ENCODE data around the gene CARMIL1. TPM values are rescaled to one million over a fixed set of nuclear protein-coding genes. Genes with fewer than 3 reads are reported as not detected.
"Not testable (repeated sequence)": the region's sequence is repeated elsewhere in the genome, so short reads cannot be mapped to it uniquely, and the experiment has no call there.

The CARMIL1 gene
- polyA plus RNA-seq, 2 donors = 6.9 to 9.5 TPM

DNA sequence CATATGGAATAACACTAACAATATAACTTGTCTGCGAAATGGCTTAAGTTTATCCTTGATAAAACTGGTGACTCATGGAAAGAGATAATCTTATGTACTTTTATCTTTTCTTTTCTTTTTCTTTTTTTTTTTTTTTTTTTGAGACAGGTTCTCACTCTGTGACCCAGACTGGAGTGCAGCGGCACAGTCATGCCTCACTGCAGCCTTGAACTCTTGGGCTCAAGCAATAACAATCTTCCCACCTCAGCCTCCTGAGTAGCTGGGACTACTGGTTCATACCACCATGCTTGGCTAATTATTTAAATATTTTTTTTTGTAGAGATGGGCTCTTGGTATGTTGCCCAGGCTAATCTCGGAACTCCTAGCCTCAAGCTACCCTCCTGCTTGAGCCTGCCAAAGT lies 304.7 kb downstream of the CARMIL1 start:
- H3K4me1 ChIP-seq (ENCODE audit: control insufficient read depth in 2 of 2, insufficient read depth in 2 of 2, low read length in 1 of 2) = no peaks in the 10 kb centered on the region
- H3K27me3 ChIP-seq (ENCODE audit: control insufficient read depth in 1 of 2, insufficient read depth in 2 of 2, low read length in 2 of 2) = no peaks in the 10 kb centered on the region
- no peaks in the 10 kb centered on the region for H3K9me3 ChIP-seq (ENCODE audit: control insufficient read depth in 2 of 2, insufficient read depth in 1 of 2, low read depth in 1 of 2, low read length in 1 of 2)
- no peak overlapping the region for H3K4me3 ChIP-seq (ENCODE audit: low read depth in 1 of 2, low read length in 2 of 2)
- H3K27ac ChIP-seq (ENCODE audit: low read depth in 2 of 2, low read length in 1 of 2) = no peak overlapping the region
- H3K36me3 ChIP-seq (ENCODE audit: control insufficient read depth in 2 of 2, insufficient read depth in 2 of 2, low read length in 1 of 2) = peaks cover 0 to 5% of the 10 kb centered on the region in 2 donors
- WGBS, 2 donors = 59 to 68% methylated on average over 3 of the region's 3 CpGs

DNA sequence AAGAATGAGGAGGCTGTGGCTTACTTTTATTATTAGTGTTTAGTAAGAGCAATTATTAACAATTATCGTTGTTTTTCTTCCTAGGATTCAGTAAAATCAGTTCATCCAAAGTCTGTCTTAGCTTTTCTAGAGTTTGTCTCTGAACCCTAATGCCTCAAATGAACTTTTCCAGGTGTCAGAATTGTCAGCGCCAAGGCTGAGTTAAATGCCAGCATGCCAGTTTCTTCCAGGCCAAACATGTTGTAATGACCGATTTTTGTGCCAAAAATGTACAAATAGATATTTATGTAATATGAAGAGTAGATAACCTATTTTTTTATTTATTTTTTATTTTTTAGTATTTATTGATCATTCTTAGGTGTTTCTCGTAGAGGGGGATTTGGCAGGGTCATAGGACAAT lies 306.1 kb downstream of the CARMIL1 start:
- Histone ChIP-seq H3K4me3 (ENCODE audit: low read depth in 1 of 2, low read length in 2 of 2) (no peak overlapping the region), H3K9me3 (ENCODE audit: control insufficient read depth in 2 of 2, insufficient read depth in 1 of 2, low read depth in 1 of 2, low read length in 1 of 2) (no peaks in the 10 kb centered on the region), H3K27me3 (ENCODE audit: control insufficient read depth in 1 of 2, insufficient read depth in 2 of 2, low read length in 2 of 2) (no peaks in the 10 kb centered on the region), H3K4me1 (ENCODE audit: control insufficient read depth in 2 of 2, insufficient read depth in 2 of 2, low read length in 1 of 2) (no peaks in the 10 kb centered on the region), H3K27ac (ENCODE audit: low read depth in 2 of 2, low read length in 1 of 2) (no peak overlapping the region), H3K36me3 (ENCODE audit: control insufficient read depth in 2 of 2, insufficient read depth in 2 of 2, low read length in 1 of 2) (peaks cover 0 to 5% of the 10 kb centered on the region in 2 donors)
- 84% methylated on average over 4 of the region's 4 CpGs for WGBS, 2 donors

DNA sequence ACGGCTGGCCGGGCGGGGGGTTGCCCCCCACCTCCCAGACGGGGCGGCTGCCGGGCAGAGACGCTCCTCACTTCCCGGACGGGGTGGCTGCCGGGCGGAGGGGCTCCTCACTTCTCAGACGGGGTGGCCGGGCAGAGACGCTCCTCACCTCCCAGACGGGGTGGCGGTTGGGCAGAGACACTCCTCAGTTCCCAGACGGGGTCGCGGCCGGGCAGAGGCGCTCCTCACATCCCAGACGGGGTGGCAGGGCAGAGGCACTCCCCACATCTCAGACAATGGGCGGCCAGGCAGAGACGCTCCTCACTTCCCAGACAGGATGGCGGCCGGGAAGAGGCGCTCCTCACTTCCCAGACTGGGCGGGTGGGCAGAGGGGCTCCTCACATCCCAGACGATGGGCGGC lies 306.9 kb downstream of the CARMIL1 start:
- H3K36me3 ChIP-seq (ENCODE audit: control insufficient read depth in 2 of 2, insufficient read depth in 2 of 2, low read length in 1 of 2); H3K27ac ChIP-seq (ENCODE audit: low read depth in 2 of 2, low read length in 1 of 2): not testable (repeated sequence)
- WGBS, 2 donors = 93 to 95% methylated on average over 13 to 30 of the region's 30 CpGs

DNA sequence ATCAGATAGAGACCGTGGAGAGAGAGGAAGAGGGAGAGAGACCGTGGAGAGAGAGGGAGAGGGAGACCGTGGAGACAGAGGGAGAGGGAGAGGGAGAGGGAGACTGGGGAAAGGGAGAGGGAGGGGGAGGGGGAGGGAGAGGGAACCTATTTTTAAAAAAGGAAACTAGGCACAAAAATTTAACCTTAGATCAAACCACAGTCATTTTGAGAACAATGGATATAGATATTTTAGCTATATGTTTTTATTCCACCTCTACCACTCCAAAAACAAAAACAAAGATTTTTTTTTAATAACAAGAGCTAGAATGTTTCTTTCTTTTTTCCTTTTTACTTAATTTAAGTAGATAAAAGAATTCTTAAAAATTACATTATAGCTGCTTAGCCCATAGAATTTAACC lies 307.8 kb downstream of the CARMIL1 start:
- Histone ChIP-seq H3K4me3 (ENCODE audit: low read depth in 1 of 2, low read length in 2 of 2) (no peak overlapping the region), H3K27me3 (ENCODE audit: control insufficient read depth in 1 of 2, insufficient read depth in 2 of 2, low read length in 2 of 2) (no peaks in the 10 kb centered on the region), H3K27ac (ENCODE audit: low read depth in 2 of 2, low read length in 1 of 2) (no peak overlapping the region), H3K9me3 (ENCODE audit: control insufficient read depth in 2 of 2, insufficient read depth in 1 of 2, low read depth in 1 of 2, low read length in 1 of 2) (no peaks in the 10 kb centered on the region), H3K36me3 (ENCODE audit: control insufficient read depth in 2 of 2, insufficient read depth in 2 of 2, low read length in 1 of 2) (peaks cover 4 to 5% of the 10 kb centered on the region in 2 donors), H3K4me1 (ENCODE audit: control insufficient read depth in 2 of 2, insufficient read depth in 2 of 2, low read length in 1 of 2) (no peaks in the 10 kb centered on the region)
- WGBS, 2 donors = 81 to 88% methylated on average over 3 of the region's 3 CpGs

More for the DNA sequence above, 306.9 kb downstream of the CARMIL1 start:
- not testable (repeated sequence) for H3K27me3 ChIP-seq (ENCODE audit: control insufficient read depth in 1 of 2, insufficient read depth in 2 of 2, low read length in 2 of 2); H3K4me1 ChIP-seq (ENCODE audit: control insufficient read depth in 2 of 2, insufficient read depth in 2 of 2, low read length in 1 of 2); H3K9me3 ChIP-seq (ENCODE audit: control insufficient read depth in 2 of 2, insufficient read depth in 1 of 2, low read depth in 1 of 2, low read length in 1 of 2); H3K4me3 ChIP-seq (ENCODE audit: low read depth in 1 of 2, low read length in 2 of 2)

GRCh38 chr6:25590986-25591385 lies 311.8 kb downstream of the CARMIL1 start:
- peaks cover 4 to 7% of the 10 kb centered on the region in 2 donors for H3K36me3 ChIP-seq (ENCODE audit: control insufficient read depth in 2 of 2, insufficient read depth in 2 of 2, low read length in 1 of 2)
- H3K4me1 ChIP-seq (ENCODE audit: control insufficient read depth in 2 of 2, insufficient read depth in 2 of 2, low read length in 1 of 2) = no peaks in the 10 kb centered on the region
- H3K9me3 ChIP-seq (ENCODE audit: control insufficient read depth in 2 of 2, insufficient read depth in 1 of 2, low read depth in 1 of 2, low read length in 1 of 2) = no peaks in the 10 kb centered on the region
- no peak overlapping the region for H3K4me3 ChIP-seq (ENCODE audit: low read depth in 1 of 2, low read length in 2 of 2)
- H3K27ac ChIP-seq (ENCODE audit: low read depth in 2 of 2, low read length in 1 of 2) = no peak overlapping the region
- no peaks in the 10 kb centered on the region for H3K27me3 ChIP-seq (ENCODE audit: control insufficient read depth in 1 of 2, insufficient read depth in 2 of 2, low read length in 2 of 2)
- WGBS, 2 donors = 88 to 89% methylated on average over 5 of the region's 5 CpGs

DNA sequence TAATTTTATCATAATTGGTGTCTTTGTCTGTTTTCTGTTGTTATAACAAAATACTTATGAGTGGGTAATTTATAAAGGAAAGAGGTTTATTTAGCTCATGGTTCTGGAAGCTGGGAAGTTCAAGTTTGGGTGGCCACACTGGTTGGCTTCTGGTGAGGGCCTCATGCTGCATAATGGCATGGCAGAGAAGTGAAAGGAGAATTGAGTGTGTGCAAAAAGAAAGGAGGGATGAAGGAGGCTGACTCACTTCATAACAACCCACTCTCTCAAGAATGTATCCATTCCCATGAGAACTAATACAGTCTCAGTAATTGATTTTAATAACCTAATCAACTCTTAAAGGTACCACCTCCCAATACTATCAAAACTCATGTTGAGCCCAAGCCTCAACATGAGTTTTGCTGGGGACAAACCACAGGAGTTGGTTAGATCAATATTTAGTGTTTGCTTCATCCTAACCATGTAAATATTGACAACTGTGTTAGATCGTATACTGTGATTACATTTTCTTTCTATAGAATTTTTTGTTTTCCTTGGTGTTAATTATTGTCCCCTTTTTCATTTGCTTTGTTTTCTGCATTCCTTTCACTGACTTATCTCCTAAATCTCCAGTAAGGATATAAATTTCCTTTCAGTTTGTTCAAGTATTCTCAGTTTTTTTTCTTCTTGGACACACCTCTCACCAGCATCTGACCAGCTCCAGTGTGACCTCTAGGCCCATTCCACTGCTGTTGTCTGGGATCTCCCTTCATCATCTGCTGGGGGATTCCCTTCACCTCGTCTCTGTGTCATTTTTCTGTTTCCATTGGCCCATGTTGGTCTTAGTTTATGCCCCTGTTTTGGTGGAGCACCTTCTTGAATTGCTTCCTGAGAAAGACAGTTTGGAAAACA lies 318.0 kb downstream of the CARMIL1 start:
- H3K36me3 ChIP-seq (ENCODE audit: control insufficient read depth in 2 of 2, insufficient read depth in 2 of 2, low read length in 1 of 2) = peaks cover 0 to 7% of the 10 kb centered on the region in 2 donors
- H3K4me1 ChIP-seq (ENCODE audit: control insufficient read depth in 2 of 2, insufficient read depth in 2 of 2, low read length in 1 of 2) = no peaks in the 10 kb centered on the region
- H3K27ac ChIP-seq (ENCODE audit: low read depth in 2 of 2, low read length in 1 of 2) = no peak overlapping the region
- WGBS, 2 donors = 69 to 81% methylated on average over 2 of the region's 2 CpGs
- H3K9me3 ChIP-seq (ENCODE audit: control insufficient read depth in 2 of 2, insufficient read depth in 1 of 2, low read depth in 1 of 2, low read length in 1 of 2) = no peaks in the 10 kb centered on the region
- no peak overlapping the region for H3K4me3 ChIP-seq (ENCODE audit: low read depth in 1 of 2, low read length in 2 of 2)
- H3K27me3 ChIP-seq (ENCODE audit: control insufficient read depth in 1 of 2, insufficient read depth in 2 of 2, low read length in 2 of 2) = no peaks in the 10 kb centered on the region

DNA sequence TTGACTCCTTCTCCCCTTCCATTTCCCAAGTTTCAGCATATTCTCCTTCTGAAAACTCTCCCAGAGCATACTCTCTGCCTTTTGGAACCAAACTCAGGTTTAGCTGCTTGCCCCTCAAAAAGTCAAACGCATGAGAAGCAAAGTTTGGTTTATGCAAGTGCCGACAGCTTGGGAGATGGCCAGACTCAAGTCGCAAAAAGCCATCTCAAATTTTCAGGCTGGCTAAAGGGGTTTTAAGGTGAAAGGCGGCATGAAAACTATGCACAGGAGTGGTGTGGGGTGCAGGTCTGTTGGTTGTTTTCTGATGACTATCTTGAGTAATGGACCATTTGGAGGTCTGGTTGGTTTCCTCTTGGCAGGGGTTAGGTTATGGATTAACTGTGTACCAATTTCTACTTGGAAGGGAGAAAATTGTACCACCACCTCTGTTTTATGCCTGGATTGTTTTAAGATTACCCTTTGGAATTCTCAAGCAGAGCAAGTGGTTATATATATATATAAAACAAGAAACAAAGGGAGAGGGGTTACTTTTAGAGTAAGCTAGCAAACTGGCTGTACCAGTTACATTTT lies 320.4 kb downstream of the CARMIL1 start:
- no peaks in the 10 kb centered on the region for H3K9me3 ChIP-seq (ENCODE audit: control insufficient read depth in 2 of 2, insufficient read depth in 1 of 2, low read depth in 1 of 2, low read length in 1 of 2)
- H3K36me3 ChIP-seq (ENCODE audit: control insufficient read depth in 2 of 2, insufficient read depth in 2 of 2, low read length in 1 of 2) = peaks cover 0 to 3% of the 10 kb centered on the region in 2 donors
- H3K27me3 ChIP-seq (ENCODE audit: control insufficient read depth in 1 of 2, insufficient read depth in 2 of 2, low read length in 2 of 2) = no peaks in the 10 kb centered on the region
- 83 to 84% methylated on average over 4 of the region's 4 CpGs for WGBS, 2 donors
- H3K27ac ChIP-seq (ENCODE audit: low read depth in 2 of 2, low read length in 1 of 2) = no peak overlapping the region
- H3K4me3 ChIP-seq (ENCODE audit: low read depth in 1 of 2, low read length in 2 of 2) = no peak overlapping the region
- no peaks in the 10 kb centered on the region for H3K4me1 ChIP-seq (ENCODE audit: control insufficient read depth in 2 of 2, insufficient read depth in 2 of 2, low read length in 1 of 2)

- Histone ChIP-seq H3K4me1 (ENCODE audit: control insufficient read depth in 2 of 2, insufficient read depth in 2 of 2, low read length in 1 of 2) (no peaks in the 10 kb centered on the region), H3K36me3 (ENCODE audit: control insufficient read depth in 2 of 2, insufficient read depth in 2 of 2, low read length in 1 of 2) (peaks cover 0 to 3% of the 10 kb centered on the region in 2 donors), H3K27me3 (ENCODE audit: control insufficient read depth in 1 of 2, insufficient read depth in 2 of 2, low read length in 2 of 2) (no peaks in the 10 kb centered on the region), H3K4me3 (ENCODE audit: low read depth in 1 of 2, low read length in 2 of 2) (no peak overlapping the region), H3K9me3 (ENCODE audit: control insufficient read depth in 2 of 2, insufficient read depth in 1 of 2, low read depth in 1 of 2, low read length in 1 of 2) (no peaks in the 10 kb centered on the region), H3K27ac (ENCODE audit: low read depth in 2 of 2, low read length in 1 of 2) (no peak overlapping the region)
- 26 to 29% methylated on average over 4 of the region's 4 CpGs for WGBS, 2 donors
Measured at GRCh38 chr6:25601800-25602673, 322.9 kb downstream of the CARMIL1 start.

GRCh38 chr6:25602674-25602982 lies 323.5 kb downstream of the CARMIL1 start:
- H3K4me1 ChIP-seq (ENCODE audit: control insufficient read depth in 2 of 2, insufficient read depth in 2 of 2, low read length in 1 of 2) = no peaks in the 10 kb centered on the region
- no peak overlapping the region for H3K4me3 ChIP-seq (ENCODE audit: low read depth in 1 of 2, low read length in 2 of 2)
- H3K27ac ChIP-seq (ENCODE audit: low read depth in 2 of 2, low read length in 1 of 2) = no peak overlapping the region
- no peaks in the 10 kb centered on the region for H3K9me3 ChIP-seq (ENCODE audit: control insufficient read depth in 2 of 2, insufficient read depth in 1 of 2, low read depth in 1 of 2, low read length in 1 of 2)
- no peaks in the 10 kb centered on the region for H3K27me3 ChIP-seq (ENCODE audit: control insufficient read depth in 1 of 2, insufficient read depth in 2 of 2, low read length in 2 of 2)
- peaks cover 0 to 3% of the 10 kb centered on the region in 2 donors for H3K36me3 ChIP-seq (ENCODE audit: control insufficient read depth in 2 of 2, insufficient read depth in 2 of 2, low read length in 1 of 2)
- WGBS, 2 donors = 91 to 99% methylated on average over 1 of the region's 1 CpG

Data from esophagus (tissue), 2 donors.